HG02763 (cell line): ENCODE results near the gene FKBP10.
"Not testable (repeated sequence)": the region's sequence is repeated elsewhere in the genome, so short reads cannot be mapped to it uniquely, and the experiment has no call there.

Source experiments
- ATAC-seq: cut with Tn5 transposase; IDR thresholded peaks from one replicate; pipeline ENCODE4 v1.9.1; 2021; ENCODE audit warnings: mild to moderate bottlenecking, moderate library complexity; ENCODE audit not compliant: unreplicated experiment

Gene FKBP10, protein sequence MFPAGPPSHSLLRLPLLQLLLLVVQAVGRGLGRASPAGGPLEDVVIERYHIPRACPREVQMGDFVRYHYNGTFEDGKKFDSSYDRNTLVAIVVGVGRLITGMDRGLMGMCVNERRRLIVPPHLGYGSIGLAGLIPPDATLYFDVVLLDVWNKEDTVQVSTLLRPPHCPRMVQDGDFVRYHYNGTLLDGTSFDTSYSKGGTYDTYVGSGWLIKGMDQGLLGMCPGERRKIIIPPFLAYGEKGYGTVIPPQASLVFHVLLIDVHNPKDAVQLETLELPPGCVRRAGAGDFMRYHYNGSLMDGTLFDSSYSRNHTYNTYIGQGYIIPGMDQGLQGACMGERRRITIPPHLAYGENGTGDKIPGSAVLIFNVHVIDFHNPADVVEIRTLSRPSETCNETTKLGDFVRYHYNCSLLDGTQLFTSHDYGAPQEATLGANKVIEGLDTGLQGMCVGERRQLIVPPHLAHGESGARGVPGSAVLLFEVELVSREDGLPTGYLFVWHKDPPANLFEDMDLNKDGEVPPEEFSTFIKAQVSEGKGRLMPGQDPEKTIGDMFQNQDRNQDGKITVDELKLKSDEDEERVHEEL

DNA sequence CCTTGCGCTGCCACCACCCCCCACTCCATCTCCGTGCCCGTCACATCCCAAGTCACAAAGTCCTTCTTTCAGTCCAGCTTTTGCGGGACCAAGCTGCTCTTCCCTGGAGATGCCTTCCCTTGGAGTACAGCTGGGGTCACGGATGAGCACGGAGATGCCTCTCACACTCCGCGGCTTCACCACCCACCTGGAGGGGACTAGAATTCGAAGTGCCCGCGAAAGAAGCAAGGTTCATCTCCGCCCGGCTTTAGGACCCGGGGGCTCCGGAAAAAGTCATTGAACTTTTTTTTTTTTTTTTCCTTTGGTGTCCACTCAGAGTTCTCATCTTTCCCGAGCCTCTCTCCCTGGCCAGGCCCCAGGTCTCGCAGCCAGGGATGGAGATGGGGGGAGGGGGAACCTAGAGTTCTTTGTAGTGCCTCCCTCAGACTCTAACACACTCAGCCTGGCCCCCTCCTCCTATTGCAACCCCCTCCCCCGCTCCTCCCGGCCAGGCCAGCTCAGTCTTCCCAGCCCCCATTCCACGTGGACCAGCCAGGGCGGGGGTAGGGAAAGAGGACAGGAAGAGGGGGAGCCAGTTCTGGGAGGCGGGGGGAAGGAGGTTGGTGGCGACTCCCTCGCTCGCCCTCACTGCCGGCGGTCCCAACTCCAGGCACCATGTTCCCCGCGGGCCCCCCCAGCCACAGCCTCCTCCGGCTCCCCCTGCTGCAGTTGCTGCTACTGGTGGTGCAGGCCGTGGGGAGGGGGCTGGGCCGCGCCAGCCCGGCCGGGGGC is at the start of gene FKBP10:
FKBP10 (plus strand) TSS at position 624 of the 771 bp plus-strand sequence; CDS start at position 655, 31 bp downstream.
- ATAC-seq, result no peak

DNA sequence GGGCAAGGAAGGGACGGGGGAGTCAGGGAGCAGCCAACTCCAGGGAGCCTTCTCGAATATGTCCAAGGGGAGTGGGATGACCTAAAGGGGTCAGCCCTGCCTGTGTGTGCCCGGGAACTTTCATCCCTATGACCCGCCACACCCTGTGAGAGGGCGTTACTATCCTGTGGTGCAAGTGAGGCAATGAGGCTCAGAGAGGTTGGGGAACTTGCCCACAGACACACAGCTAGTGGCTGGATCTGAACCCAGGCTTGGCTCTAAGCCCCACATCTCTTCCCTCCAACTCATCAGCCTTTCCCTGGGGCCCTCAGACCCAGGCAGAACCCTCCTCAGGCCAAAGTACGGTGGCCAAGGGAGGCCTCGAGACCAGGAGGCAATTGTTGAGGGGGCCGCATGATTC is 49.5 kb upstream of the FKBP10 start:
- no peak for ATAC-seq

DNA sequence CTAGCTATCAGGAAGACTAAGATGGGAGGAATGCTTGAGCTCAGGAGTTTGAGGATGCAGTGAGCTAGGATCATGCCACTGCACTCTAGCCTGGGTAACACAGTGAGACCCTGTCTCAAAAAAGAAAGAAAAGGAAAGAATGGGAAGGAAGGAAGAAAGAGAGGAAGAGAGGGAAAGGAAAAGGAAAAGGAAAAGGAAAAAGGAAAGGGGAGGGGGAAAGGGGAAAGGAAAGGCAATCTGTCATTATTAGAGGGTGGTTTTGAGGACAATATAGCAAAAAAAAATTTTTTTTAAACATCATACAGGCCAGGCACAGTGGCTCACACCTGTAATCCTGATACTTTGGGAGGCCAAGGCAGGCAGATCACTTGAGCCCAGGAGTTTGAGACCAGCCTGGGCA is 46.7 kb upstream of the FKBP10 start:
- ATAC-seq, result no peak

DNA sequence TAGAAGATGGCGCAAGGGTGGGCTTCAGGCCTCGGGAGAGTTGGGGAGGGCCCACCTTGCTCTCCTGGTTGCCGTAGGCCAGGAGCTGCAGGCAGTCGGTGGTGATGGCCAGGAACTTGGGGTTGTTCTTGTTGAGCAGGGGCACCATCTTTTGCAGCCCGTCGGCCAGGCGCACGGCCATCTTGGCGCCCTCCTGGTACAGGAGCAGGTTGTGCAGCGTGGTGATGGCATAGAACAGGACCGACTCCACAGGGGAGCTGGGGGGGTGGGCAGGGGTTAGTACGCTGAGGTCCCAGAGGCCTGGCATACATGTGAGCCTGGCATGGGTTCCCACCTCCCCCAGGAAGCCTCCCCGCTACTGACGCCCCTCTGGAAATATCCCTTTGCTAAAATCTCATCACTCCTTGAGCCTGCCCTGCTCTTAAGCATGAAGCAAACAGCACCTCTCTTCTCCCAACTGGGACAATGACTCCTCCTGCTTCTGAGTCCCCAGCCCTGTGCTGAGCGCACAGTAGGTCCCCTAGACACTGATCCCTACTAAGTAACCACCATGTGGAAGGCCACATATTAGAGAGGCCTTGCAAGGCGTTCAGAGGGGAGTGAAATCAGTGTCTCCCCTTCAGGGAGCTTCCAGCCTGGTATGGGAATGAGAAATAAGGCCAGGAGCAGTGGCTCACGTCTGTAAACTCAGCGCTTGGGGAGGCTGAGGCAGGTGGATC is 45.3 kb upstream of the FKBP10 start:
- ATAC-seq, result no peak

DNA sequence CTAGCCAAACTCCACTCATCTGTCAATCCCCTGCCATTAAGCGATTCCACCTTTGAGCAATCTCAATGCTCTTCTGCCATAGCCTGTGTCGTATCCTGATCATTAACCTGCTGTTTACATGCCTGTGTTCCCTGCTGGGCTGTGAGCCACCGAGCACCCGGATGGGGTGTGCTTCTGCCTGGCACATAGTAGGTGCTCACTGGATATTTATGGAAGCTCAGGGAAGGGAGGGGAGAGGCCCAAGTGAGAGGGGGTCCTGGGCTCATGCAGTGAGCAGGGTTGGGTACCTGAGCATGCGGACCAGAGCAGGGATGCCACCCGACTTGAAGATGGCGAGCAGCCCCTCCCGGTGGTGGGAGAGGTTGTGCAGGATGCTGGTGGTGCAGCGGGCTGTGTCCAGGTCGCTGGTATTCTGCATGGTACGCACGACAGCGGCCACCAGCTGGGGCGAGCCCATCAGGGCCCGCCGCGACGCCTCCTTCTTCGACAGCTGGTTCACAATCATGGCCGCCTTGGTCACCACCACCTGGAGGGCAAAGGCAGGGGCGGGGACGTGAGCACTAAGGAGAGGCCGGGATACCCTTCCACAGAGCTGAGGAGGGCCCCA is 44.0 kb upstream of the FKBP10 start:
- ATAC-seq, result no peak

DNA sequence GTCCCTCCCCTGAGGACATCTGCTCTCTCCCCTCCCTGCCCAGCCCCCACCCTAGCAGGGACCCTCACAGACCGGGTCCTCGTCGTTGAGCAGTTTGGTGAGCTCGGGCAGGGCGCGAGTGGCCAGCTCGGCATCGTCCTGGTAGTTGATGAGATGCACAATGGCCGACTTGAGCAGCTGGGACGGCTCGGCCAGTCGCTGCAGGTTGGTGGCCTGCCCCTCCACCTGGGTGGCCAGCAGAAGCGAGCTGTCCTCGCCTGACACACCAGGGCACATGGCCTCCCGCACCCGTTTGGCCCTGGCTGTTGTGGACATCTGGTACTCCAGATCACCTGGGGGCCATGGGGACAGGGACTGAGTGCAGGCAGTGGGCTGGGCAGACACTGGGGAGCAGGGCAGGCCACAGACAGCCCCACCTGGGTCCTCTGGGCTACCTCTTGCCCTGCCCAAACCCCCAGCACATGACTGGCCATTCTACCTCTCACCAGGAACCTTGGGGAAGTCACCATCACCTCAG is 43.4 kb upstream of the FKBP10 start:
- ATAC-seq, result no peak

DNA sequence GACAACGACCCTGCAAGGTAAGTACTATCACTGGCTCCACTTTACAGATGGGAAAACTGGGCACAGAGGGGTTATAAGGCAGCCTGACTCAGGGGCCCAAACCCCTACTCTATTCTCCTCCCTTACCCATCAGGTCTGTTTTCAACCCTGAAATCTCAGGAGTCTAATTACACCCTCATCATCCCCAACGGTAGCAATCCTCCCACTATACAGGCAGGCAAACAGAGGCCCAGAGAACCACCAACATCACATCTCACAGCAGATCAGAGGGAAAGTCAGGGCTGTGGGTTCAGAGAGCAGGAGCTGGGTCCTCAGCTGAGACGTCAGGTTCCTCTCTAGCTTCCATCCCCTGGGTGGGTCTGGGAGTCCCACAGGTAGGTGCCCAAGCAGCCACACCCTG is 42.8 kb upstream of the FKBP10 start:
- ATAC-seq, result no peak

DNA sequence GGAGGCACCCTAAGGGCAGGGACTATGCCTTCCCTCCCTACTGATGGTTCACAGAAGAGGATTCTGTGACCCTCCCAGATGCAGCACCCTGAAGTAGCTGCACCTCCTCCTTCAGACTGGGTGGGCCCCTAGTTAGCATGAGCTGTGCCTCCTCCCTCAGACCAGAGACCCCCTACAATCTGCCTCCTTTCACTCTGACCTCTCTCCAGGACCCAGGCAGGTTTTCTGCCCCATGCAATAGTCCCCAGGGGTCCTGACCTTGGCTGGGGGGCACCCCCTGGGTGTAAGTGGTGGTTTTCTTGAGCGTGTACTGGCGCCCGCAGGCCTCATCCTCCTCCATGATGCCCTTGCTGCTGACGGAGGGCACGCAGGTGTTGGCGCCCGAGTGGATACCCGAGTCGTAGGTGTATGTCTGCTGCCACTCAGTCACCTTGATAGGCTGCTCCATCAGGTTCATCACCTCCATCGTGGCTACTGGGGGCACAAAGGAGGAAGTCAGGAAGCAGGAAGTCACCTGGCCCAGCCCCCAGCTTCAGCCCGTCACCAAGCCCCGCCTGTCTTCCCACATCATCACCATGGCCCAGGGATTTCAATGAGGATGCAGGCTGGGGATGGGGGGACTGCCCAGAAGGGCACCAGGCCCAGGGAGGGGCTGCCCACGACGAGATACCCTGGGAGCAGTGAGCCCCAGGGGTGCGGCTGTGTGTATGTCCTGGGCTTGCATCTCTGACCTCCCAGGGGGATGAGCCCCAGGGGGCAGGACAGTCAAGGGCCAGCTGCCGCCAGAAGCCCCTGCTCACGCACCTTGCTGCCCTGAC is 41.2 kb upstream of the FKBP10 start:
- no peak for ATAC-seq

DNA sequence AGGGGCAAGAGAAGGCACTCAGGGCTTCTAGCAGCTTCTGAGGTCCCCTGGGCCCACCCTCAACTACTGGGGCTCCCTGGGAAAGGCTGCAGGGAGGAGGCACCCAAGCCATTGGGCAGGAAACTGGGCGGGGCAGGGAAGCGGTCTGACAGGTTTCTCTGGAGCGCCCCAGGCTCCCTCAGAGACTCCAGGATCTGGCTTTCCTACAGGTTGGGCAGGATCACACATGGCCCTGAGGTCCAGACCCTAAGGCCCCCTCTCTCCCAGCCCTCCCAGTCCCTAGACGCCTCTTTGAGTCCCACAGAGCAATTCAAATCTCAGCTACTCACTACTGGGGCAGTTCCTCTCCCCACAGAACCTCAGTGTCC is 40.6 kb upstream of the FKBP10 start:
- no peak for ATAC-seq

DNA sequence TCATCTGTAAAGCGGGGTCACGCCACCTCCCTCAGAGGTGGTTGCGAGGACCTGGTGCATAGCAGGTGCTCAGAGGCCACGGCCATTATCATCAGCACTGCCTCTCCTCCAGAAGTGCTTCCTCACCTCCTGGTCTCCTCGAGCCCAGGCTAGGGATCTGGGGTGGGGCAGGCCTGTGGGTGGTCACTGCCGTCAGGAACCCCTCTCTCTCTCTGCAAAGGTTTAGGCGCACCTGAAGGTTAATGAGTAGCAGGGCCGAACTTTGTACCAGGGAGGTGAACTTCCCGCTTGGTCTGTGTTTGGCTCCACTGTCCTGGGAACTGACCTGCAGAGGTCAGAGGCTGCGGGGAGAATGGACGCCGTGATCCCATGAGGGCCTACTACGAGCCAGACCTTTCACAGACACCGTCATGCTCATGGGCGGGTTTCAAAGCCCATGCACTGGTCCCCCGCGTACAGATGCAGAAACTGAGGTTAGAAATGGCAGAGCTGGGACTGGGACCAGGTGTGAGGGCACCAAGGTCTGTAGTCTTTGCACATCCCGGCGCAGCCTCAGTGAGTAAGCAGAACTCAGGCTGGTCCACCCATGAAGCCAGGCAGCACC is 40.1 kb upstream of the FKBP10 start:
- ATAC-seq, result no peak

DNA sequence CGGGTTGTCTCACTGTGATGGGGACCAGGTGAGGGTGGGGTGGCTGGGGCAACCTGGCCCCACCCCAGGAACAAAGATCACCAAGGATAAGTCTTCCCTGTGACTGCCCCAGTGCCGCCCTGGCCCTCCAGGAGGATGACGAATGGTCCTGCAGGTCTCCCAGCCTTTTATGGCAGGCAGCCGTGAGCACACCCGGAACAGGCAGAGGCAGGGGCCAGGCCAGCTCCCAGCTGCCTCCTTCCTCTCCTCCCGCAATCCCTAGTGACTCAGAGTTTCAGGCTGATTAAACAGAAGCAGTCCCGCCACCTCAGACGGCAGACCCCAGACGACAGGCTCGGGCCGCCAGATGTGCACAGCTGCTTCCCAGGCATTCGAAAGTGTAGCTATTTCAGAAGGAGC is 39.6 kb upstream of the FKBP10 start:
- no peak for ATAC-seq

DNA sequence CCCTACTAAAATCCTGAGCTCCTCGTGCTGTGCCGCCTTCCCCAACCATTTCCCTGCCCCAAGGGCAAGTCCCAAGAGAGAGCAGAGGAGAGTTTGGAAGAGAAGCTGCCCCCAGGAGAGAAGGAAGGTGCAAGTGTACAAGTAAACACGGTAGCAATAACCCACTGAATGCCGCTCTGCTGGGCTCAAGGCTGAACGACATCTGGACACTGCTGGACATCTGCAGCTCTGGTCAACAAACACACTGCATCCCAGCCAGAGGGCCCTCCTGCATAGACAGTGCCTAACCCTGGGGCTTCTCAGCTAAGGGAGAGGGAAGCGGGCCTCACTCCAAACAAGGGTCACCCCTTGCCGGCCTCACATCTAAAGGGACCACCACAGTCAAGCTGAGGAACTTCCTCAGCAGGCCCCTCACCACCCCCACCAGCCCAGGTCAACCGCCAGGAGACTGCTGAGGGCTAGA is 39.0 kb upstream of the FKBP10 start:
- ATAC-seq, result no peak

DNA sequence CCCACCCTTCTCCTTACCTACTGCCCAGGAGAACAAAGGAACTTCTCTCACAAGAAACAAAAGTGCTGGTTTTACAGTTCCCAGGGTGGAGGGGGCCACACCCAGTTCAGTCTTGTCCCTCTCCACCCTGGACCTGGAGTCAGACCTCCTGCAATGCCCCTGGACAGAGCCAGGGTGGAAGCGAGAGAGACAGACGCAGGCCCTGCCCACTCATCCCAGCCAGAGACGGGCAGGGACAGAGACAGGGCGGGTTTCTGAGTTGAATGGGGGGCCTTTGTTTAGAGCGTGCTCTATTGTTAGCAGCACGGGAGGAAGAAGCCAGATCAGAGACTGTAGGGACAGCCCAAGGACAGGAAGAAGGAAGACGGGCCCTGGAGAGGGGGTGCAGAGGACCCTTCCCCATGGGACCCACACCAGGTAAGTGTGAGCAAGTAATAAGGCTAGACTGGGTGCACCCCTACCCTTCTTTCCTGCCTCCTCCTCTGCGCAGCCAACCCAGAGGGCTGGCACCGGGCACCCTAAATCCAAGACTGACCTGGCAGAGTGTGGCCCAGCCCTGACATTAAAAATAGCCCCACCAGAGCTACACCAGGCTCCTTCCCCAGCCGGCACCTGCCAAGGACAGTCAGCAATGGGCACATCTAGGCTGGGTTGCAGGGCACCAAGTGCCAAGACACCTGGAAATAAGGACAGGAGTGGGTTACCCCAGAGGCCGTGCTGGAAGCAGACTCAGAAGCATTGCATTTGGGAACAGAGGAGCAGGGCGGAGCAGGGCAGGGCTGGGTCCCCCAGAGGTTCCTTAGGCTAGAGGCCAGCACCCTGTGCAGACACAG is 37.2 kb upstream of the FKBP10 start:
- no peak for ATAC-seq

DNA sequence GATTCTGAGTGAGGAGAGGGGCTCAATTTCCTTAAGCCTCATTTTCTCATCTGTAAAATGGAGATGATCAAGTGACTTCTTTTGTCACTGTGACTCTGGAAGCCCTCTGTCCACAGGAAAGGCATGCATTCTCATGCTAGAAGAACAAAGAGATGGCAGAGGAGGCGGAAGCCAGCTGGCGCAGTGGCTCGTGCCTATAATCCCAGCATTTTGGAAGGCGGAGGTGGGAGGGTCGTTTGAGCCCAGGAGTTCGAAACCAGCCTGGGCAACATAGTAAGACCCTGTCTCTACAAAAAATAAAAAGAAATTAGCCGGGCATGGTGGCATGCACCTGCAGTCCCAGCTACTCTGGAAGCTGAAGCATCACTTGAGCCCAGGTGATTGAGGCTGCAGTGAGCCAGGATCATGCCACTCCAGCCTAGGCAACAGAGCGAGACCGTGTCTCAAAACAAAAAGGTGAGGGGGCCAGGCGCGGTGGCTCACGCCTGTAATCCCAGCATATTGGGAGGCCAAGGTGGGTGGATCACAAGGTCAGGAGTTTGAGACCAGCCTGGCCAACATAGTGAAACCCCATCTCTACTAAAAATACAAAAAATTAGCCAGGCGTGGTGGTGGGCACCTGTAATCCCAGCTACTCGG is 36.4 kb upstream of the FKBP10 start:
- ATAC-seq, result not testable (repeated sequence)

DNA sequence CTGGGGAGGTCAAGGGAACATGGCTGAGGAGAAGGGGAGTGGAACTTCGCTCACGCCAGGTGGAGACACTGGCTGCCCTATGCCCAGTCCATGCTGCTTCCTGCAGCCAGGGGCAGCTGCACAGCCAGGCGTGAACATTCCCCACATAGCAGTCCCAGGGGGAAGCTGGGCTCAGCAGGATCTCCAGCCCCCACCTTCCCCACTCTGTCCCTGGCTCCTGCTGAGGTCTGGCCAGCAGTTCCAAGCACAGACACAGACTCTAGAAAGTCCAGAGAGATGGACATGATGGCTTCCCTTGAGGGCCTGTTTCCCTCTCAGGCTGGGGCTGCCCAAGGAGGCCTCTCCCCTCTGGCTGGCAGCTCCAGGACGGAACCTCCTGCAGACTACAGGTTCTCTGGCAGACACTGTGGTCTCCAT is 35.6 kb upstream of the FKBP10 start:
- ATAC-seq, result no peak

DNA sequence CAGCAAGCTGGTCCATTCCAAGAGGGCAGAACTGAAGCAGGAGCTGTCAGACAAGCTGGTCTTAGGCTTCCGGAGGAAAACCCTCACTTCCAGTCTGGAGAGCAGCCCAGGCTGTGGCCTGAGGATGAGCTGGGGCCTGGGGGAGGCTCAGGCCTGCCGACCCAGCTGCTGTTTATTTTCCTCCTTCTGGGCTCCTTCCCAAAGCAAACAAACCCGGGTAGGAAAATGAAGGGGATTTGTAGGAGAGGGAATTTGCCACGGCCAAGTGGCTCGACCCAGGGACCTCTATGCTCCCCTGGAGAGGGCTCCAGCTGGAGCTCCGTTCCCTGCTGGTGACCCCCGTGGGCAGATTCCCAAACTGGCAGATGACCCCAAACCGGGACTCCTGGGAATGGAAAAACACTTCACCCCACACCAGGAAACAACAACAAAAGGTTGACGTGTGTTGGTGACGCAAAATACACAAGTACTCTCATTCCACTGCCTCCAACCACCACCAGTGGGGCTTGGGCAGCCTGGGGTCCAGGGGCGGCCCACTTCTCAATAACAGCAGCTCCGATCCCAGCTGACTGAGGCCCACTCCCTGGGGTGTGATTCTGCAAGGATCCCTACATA is 35.1 kb upstream of the FKBP10 start:
- ATAC-seq, result no peak

DNA sequence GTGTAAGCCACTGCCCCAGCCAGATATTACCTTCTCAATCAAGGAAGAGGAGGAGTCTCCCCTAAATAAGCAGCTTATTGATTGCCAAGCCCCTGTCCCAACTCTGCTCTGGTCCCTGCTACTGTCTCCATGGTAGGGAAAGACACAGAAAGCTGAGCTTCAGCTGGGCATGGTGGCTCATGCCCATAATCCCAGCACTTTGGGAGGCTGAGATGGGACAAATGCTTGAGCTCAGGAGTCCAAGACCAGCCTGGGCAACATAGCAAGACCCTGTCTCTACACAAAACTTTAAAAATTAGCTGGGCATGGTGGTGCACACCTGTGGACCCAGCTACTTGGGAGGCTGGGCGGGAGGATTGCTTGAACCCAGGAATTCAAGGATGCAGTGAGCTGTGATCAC is 32.9 kb upstream of the FKBP10 start:
- ATAC-seq, result no peak
